GM12878 (cell line): ENCODE data around the gene STRA8. TPM values are rescaled to one million over a fixed set of nuclear protein-coding genes. Genes with fewer than 3 reads are reported as not detected.

ENCODE experiments used
- ATAC-seq: fragments of 200-7000 bp; cut with Tn5 transposase; 3 replicates; pipeline ENCODE4 v1.9.1; 2020; ENCODE audit warnings: mild to moderate bottlenecking, moderate library complexity
- BruUV-seq: library from RNA; stranded (reverse); fragments of 400-500 nt; replicated peaks from 2 replicates; lab custom pipeline; 2021; lab: Mats Ljungman, UMichigan
- CTCF ChIA-PET: fragments of 300-600 bp; sonication (Branson Sonifier 250); formaldehyde crosslinking; extraction: SDS; loops from one replicate; lab custom pipeline; 2021; ENCODE audit warnings: inconsistent platforms; lab: Yijun Ruan, JAX
- POLR2A ChIA-PET: fragments of 350-600 bp; formaldehyde crosslinking; extraction: SDS; loops from one replicate; lab custom pipeline; 2021; ENCODE audit warnings: inconsistent platforms; lab: Charles Lee
- RAD21 ChIA-PET: fragments of 300-600 bp; sonication (Branson Sonifier 250); formaldehyde crosslinking; loops from one replicate; lab custom pipeline; 2023; ENCODE audit warnings: antibody characterized with exemption; ENCODE audit not compliant: unreplicated experiment; lab: Charles Lee
- SMC1A ChIA-PET: fragments of 300-600 bp; sonication (Branson Sonifier 250); formaldehyde crosslinking; loops from one replicate; lab custom pipeline; 2023; ENCODE audit not compliant: unreplicated experiment, uncharacterized antibody; lab: Charles Lee
- DNase-seq: peaks from one replicate; pipeline ENCODE4 v3.0.0-alpha.2; 2011; ENCODE audit warnings: low read depth, low spot score
- FAIRE-seq: peaks from 3 replicates; lab custom pipeline; 2011; peaks lifted over from hg19 to GRCh38; lab: Jason Lieb, UNC
- H2AFZ ChIP-seq: 2 replicates; pipeline ENCODE4 v1.6.0; 2011; ENCODE audit warnings: low read depth, low read length, control low read depth; ENCODE audit not compliant: control insufficient read depth
- H3K27ac ChIP-seq: 2 replicates; pipeline ENCODE4 v1.5.1; 2011; ENCODE audit warnings: control low read depth; ENCODE audit not compliant: control insufficient read depth, insufficient read depth
- H3K27me3 ChIP-seq, 2 experiments: replicated peaks in 1 of 2; 2 replicates each; pipeline versions ENCODE4 v1.6.0 to v1.6.1; 2011; ENCODE audit warnings: low read length in 1 of 2; ENCODE audit not compliant: control insufficient read depth in 2 of 2, insufficient read depth in 2 of 2
- H3K36me3 ChIP-seq, 2 experiments: 2 replicates each; pipeline ENCODE4 v1.5.1; 2011; ENCODE audit warnings: low read length in 1 of 2; ENCODE audit not compliant: control insufficient read depth in 2 of 2, insufficient read depth in 2 of 2
- H3K4me1 ChIP-seq: 2 replicates; pipeline ENCODE4 v1.6.1; 2011; ENCODE audit warnings: mild to moderate bottlenecking, low read length, moderate library complexity, mixed read lengths; ENCODE audit not compliant: control insufficient read depth, insufficient read depth
- H3K4me2 ChIP-seq: 2 replicates; pipeline ENCODE4 v1.6.0; 2011; ENCODE audit warnings: control low read depth; ENCODE audit not compliant: control insufficient read depth, insufficient read depth
- H3K4me3 ChIP-seq: fragments of 200-600 bp; sonication (generic); 2 replicates; pipeline ENCODE4 v1.5.1; 2016
- H3K79me2 ChIP-seq: 2 replicates; pipeline ENCODE4 v1.6.0; 2011; ENCODE audit warnings: low read length; ENCODE audit not compliant: control insufficient read depth, insufficient read depth
- H3K9ac ChIP-seq: 2 replicates; pipeline ENCODE4 v1.8.0; 2011; ENCODE audit warnings: low read length, control low read depth, mixed read lengths; ENCODE audit not compliant: control insufficient read depth, insufficient read depth
- H3K9me3 ChIP-seq: replicated peaks from 3 replicates; pipeline ENCODE4 v1.5.1; 2011; ENCODE audit warnings: mild to moderate bottlenecking, low read length; ENCODE audit not compliant: control insufficient read depth, insufficient read depth
- H4K20me1 ChIP-seq: 2 replicates; pipeline ENCODE4 v1.6.0; 2011; ENCODE audit not compliant: control insufficient read depth, insufficient read depth
- BCL11A ChIP-seq: IDR thresholded peaks from 2 replicates; pipeline ENCODE4 v1.6.1; 2011; ENCODE audit warnings: low read depth, low read length
- BCL3 ChIP-seq: IDR thresholded peaks from 2 replicates; pipeline ENCODE4 v1.6.1; 2011; ENCODE audit warnings: borderline replicate concordance, low read depth, mild to moderate bottlenecking, moderate library complexity, low read length; ENCODE audit not compliant: insufficient read depth, poor library complexity, severe bottlenecking
- CBX5 ChIP-seq: sonication (generic); IDR thresholded peaks from 2 replicates; pipeline ENCODE4 v1.6.1; 2016; ENCODE audit warnings: low read depth, moderate library complexity, mild to moderate bottlenecking, inconsistent platforms
- CEBPB ChIP-seq, 2 experiments: fragments of 150-350 bp in 1 of 2; IDR thresholded peaks; 2 replicates each; pipeline ENCODE4 v1.6.1; 2012 to 2014; ENCODE audit warnings: low read depth in 2 of 2, low read length in 2 of 2, borderline replicate concordance in 1 of 2, inconsistent platforms in 1 of 2
- CTCF ChIP-seq, 3 experiments: IDR thresholded peaks in 2 of 3; conservative IDR thresholded peaks in 1 of 3; 2 replicates each; pipeline ENCODE4 v1.5.1; 2011; ENCODE audit warnings: low read depth in 3 of 3, low read length in 3 of 3, mild to moderate bottlenecking in 3 of 3, control low read depth in 2 of 3, moderate library complexity in 2 of 3, inconsistent platforms in 1 of 3, mixed read lengths in 1 of 3; ENCODE audit not compliant: control insufficient read depth in 2 of 3, insufficient read depth in 1 of 3; ENCODE audit errors: extremely low read depth in 1 of 3
- DPF2 ChIP-seq: fragments of 450-650 bp; IDR thresholded peaks from 2 replicates; pipeline ENCODE4 v1.6.1; 2017; ENCODE audit warnings: mild to moderate bottlenecking
- ESRRA ChIP-seq: IDR thresholded peaks from 2 replicates; pipeline ENCODE4 v1.6.1; 2012; ENCODE audit warnings: mild to moderate bottlenecking, low read length, improper control_type of control experiment
- HSF1 ChIP-seq: fragments of 150-350 bp; IDR thresholded peaks from 2 replicates; pipeline ENCODE4 v1.6.1; 2014; ENCODE audit warnings: mild to moderate bottlenecking, low read depth, low read length
- NKRF ChIP-seq: fragments of 450-650 bp; conservative IDR thresholded peaks from 2 replicates; pipeline ENCODE4 v1.6.1; 2017; ENCODE audit warnings: mild to moderate bottlenecking, moderate library complexity
- POLR2AphosphoS5 ChIP-seq: IDR thresholded peaks from 2 replicates; pipeline ENCODE4 v1.6.1; 2011; ENCODE audit warnings: mild to moderate bottlenecking, low read length, inconsistent platforms
- SMAD1 ChIP-seq: fragments of 450-650 bp; IDR thresholded peaks from 2 replicates; pipeline ENCODE4 v1.6.1; 2018; ENCODE audit warnings: mild to moderate bottlenecking, low read depth; ENCODE audit not compliant: partially characterized antibody
- SUPT20H ChIP-seq: IDR thresholded peaks from 2 replicates; pipeline ENCODE4 v1.6.1; 2011; ENCODE audit warnings: low read depth, mild to moderate bottlenecking, low read length, moderate library complexity, borderline replicate concordance; ENCODE audit not compliant: control insufficient read depth
- WGBS: methylation state at CpG from one replicate; pipeline ENCODE4 v1.1.6; 2016; ENCODE audit warnings: low lambda C conversion rate; ENCODE audit not compliant: insufficient replicate concordance, insufficient coverage; ENCODE audit errors: missing lambda C conversion rate; 5-methylcytosine and 5-hydroxymethylcytosine counted together
- in situ Hi-C: fragments of 300-500 bp; cut with MboI; formaldehyde crosslinking; loops from 9 replicates; pipeline ENCODE4 v1.14.3; 2018; ENCODE audit warnings: mixed read lengths
- intact Hi-C: fragments of 100-400 bp; cut with micrococcal nuclease; formaldehyde crosslinking; loops from one replicate; pipeline ENCODE4 v1.14.2; 2022; ENCODE audit not compliant: unreplicated experiment
- polyA plus RNA-seq, 11 experiments: library from polyadenylated mRNA; depleted of rRNA in 4 of 11; unstranded in 6 of 11; stranded (reverse) in 5 of 11; fragments of >200 nt; fragmentation: Nextera tagmentation in 4 of 11; fragmentation: Illumina TruSeq in 1 of 11; extraction: Ambion mirVana in 4 of 11; extraction: Trizol in 1 of 11; gene quantifications; 1 replicate in 1 of 11; 2 replicates in 10 of 11; pipeline versions ENCODE4 v1.2.1 to v1.2.3, GENCODE V29; 2011 to 2016; ENCODE audit warnings: inconsistent platforms in 2 of 11, missing spikeins in 2 of 11, low read depth in 1 of 11
- total RNA-seq, 4 experiments: library from RNA; depleted of rRNA in 3 of 4; stranded (reverse); fragments of >200 nt in 3 of 4; fragmentation: Illumina TruSeq in 1 of 4; extraction: Trizol in 1 of 4; gene quantifications; 2 replicates each; pipeline versions ENCODE4 v1.2.1 to v1.2.3, GENCODE V29; 2013 to 2021

Gene STRA8
- total and polyA plus RNA-seq, 10 of the 15 experiments (the other 5 are each of a cell fraction or from before 2014, with no cell fraction given) = 0.15 TPM; not detected in 9

- Histone ChIP-seq H3K36me3 (no peaks in the 10 kb centered on the region), H3K27me3 (no peaks in the 10 kb centered on the region), H3K9me3 (no peaks in the 10 kb centered on the region; the same call in 2 of the 3 replicates), H3K4me2 (no peak overlapping the region), H3K27ac (no peak overlapping the region), H3K9ac (no peak overlapping the region), H3K4me1 (no peaks in the 10 kb centered on the region), H4K20me1 (no peaks in the 10 kb centered on the region), H2AFZ (peak overlapping the region; percentile 66), H3K4me3 (no peak overlapping the region), H3K79me2 (no peaks in the 10 kb centered on the region)
- ChIA-PET RAD21 (interaction anchor here (0.9 to 3.7 kb wide), 10 partner anchors 54 to 670 kb away, joined by 3 to 36 read pairs (median 3); partner anchors contain the start of gene STMP1), SMC1A (interaction anchor here (0.7 to 4.1 kb wide), 19 partner anchors 9 to 849 kb away, joined by 3 to 47 read pairs (median 4); no protein-coding TSS in a partner anchor), CTCF (interaction anchor here (0.6 to 7.4 kb wide), 46 partner anchors 13 to 554 kb away, joined by 3 to 123 read pairs (median 4); partner anchors contain the start of gene STMP1), POLR2A (interaction anchor here (1.4 kb wide), 2 partner anchors 78 to 364 kb away, joined by 3 read pairs; no protein-coding TSS in a partner anchor)
- FAIRE-seq = peak; percentile 98
- no TSS peak for BruUV-seq
- peak; percentile 100 for ATAC-seq
- WGBS = 18% methylated on average over 7 of the region's 7 CpGs
- peak; percentile 48 for DNase-seq
- in situ Hi-C loops = no loop called here
- intact Hi-C loops = loop anchor here (1.0 to 2.0 kb wide), 3 partner anchors 54 to 364 kb away; partner anchors contain the start of gene CNOT4
- TF ChIP-seq CTCF (IDR thresholded peaks at IDR 0.05 in 2 of 3, conservative IDR thresholded peaks at IDR 0.05 in 1 of 3; ENCODE audit: control insufficient read depth in 2 of 3, extremely low read depth in 1 of 3, insufficient read depth in 1 of 3, low read depth in 3 of 3, low read length in 3 of 3) (peak; percentile 90 to 99 (median 99)), SMAD1 (no peak), ESRRA (no peak), POLR2AphosphoS5 (no peak), SUPT20H (no peak), CBX5 (no peak), HSF1 (no peak), DPF2 (no peak), BCL3 (no peak), NKRF (no peak), BCL11A (no peak), CEBPB (IDR thresholded peaks at IDR 0.05; ENCODE audit: borderline replicate concordance in 1 of 2, low read depth in 2 of 2, low read length in 2 of 2) (no peak)
Observed at GRCh38 chr7:135281363-135281949, 47.8 kb downstream of the STRA8 start.
